Endothelial cell of umbilical vein (primary cell): ENCODE measurements around the gene AP4B1. TPM values are rescaled to one million over a fixed set of nuclear protein-coding genes. Genes with fewer than 3 reads are reported as not detected.
A peak's percentile ranks its signal among the peaks of the same experiment; 100 is the strongest.

ENCODE experiments used
- BruUV-seq: library from RNA; stranded (reverse); fragments of 400-500 nt; replicated peaks from 2 replicates; lab custom pipeline; 2021; lab: Mats Ljungman, UMichigan
- CTCF ChIA-PET: fragments of 300-600, 350-600 bp; sonication (Branson Sonifier 250); formaldehyde crosslinking; loops from one replicate; lab custom pipeline; 2021; ENCODE audit warnings: antibody characterized with exemption, inconsistent platforms; lab: Charles Lee
- POLR2A ChIA-PET: fragments of 300-600, 350-600 bp; sonication (Branson Sonifier 250); formaldehyde crosslinking; loops from one replicate; lab custom pipeline; 2021; ENCODE audit warnings: antibody characterized with exemption, inconsistent platforms; lab: Charles Lee
- DNase-seq: peaks from one replicate; pipeline ENCODE4 v3.0.0-alpha.2; 2011; ENCODE audit warnings: low read depth, low spot score
- FAIRE-seq: peaks from 2 replicates; lab custom pipeline; 2011; peaks lifted over from hg19 to GRCh38; lab: Jason Lieb, UNC
- H2AFZ ChIP-seq: 2 replicates; pipeline ENCODE4 v1.6.0; 2012; ENCODE audit warnings: low read depth, low read length, control low read depth, inconsistent platforms
- H3K27ac ChIP-seq: 2 replicates; pipeline ENCODE4 v1.5.1; 2011; ENCODE audit warnings: low read depth, mild to moderate bottlenecking, control low read depth, low read length, moderate library complexity; ENCODE audit not compliant: insufficient read depth
- H3K27me3 ChIP-seq, 2 experiments: 2 replicates each; pipeline versions ENCODE4 v1.6.0 to v1.6.1; 2011; ENCODE audit warnings: low read length in 2 of 2, mixed read lengths in 1 of 2; ENCODE audit not compliant: control insufficient read depth in 2 of 2, insufficient read depth in 2 of 2
- H3K36me3 ChIP-seq, 2 experiments: 2 replicates in 1 of 2; 3 replicates in 1 of 2; pipeline ENCODE4 v1.5.1; 2011; ENCODE audit warnings: low read length in 2 of 2, mild to moderate bottlenecking in 1 of 2, moderate library complexity in 1 of 2; ENCODE audit not compliant: control insufficient read depth in 2 of 2, insufficient read depth in 2 of 2; ENCODE audit errors: extremely low read depth in 1 of 2
- H3K4me1 ChIP-seq: 3 replicates; pipeline ENCODE4 v1.5.1; 2011; ENCODE audit warnings: mild to moderate bottlenecking, low read length; ENCODE audit not compliant: control insufficient read depth, insufficient read depth; ENCODE audit errors: extremely low read depth
- H3K4me2 ChIP-seq: 2 replicates; pipeline ENCODE4 v1.6.1; 2011; ENCODE audit warnings: low read length, control low read depth, mixed read lengths; ENCODE audit not compliant: insufficient read depth
- H3K4me3 ChIP-seq, 3 experiments: fragments of 200-600 bp in 1 of 3; sonication (generic), shearing (Covaris generic) in 1 of 3; replicated peaks in 1 of 3; 2 replicates each; pipeline ENCODE4 v1.5.1; 2011 to 2016; ENCODE audit warnings: control low read depth in 3 of 3, low read length in 3 of 3, mild to moderate bottlenecking in 2 of 3, inconsistent platforms in 1 of 3, low read depth in 1 of 3, moderate library complexity in 1 of 3; ENCODE audit not compliant: insufficient read depth in 1 of 3
- H3K79me2 ChIP-seq: 2 replicates; pipeline ENCODE4 v1.6.0; 2012; ENCODE audit warnings: low read length, inconsistent platforms; ENCODE audit not compliant: control insufficient read depth, insufficient read depth
- H3K9ac ChIP-seq: replicated peaks from 2 replicates; pipeline ENCODE3; 2011; ENCODE audit warnings: low read length, control low read depth; ENCODE audit not compliant: insufficient read depth; ENCODE audit errors: extremely low read depth
- H3K9me1 ChIP-seq: replicated peaks from 3 replicates; pipeline ENCODE4 v1.6.0; 2011; ENCODE audit warnings: mild to moderate bottlenecking, low read length; ENCODE audit not compliant: control insufficient read depth, insufficient read depth; ENCODE audit errors: extremely low read depth
- H3K9me3 ChIP-seq: replicated peaks from 2 replicates; pipeline ENCODE4 v1.5.1; 2012; ENCODE audit warnings: low read length, inconsistent platforms; ENCODE audit not compliant: control insufficient read depth, insufficient read depth
- H4K20me1 ChIP-seq: replicated peaks from 2 replicates; pipeline ENCODE3; 2011; ENCODE audit warnings: mild to moderate bottlenecking, low read length; ENCODE audit not compliant: control insufficient read depth, insufficient read depth; ENCODE audit errors: extremely low read depth
- EZH2 ChIP-seq: IDR thresholded peaks from 2 replicates; pipeline ENCODE4 v1.6.1; 2012; ENCODE audit warnings: borderline replicate concordance, low read depth, mild to moderate bottlenecking, moderate library complexity, low read length, inconsistent platforms; ENCODE audit not compliant: severe bottlenecking
- FOS ChIP-seq: IDR thresholded peaks from 2 replicates; pipeline ENCODE4 v1.6.1; 2011; ENCODE audit warnings: mild to moderate bottlenecking, low read length, moderate library complexity, borderline replicate concordance; ENCODE audit not compliant: insufficient read depth
- GATA2 ChIP-seq: IDR thresholded peaks from 2 replicates; pipeline ENCODE4 v1.7.0; 2011; ENCODE audit warnings: low read depth, mild to moderate bottlenecking, moderate library complexity, mixed read lengths, low read length; ENCODE audit not compliant: insufficient read length, insufficient read depth
- JUN ChIP-seq: IDR thresholded peaks from 2 replicates; pipeline ENCODE4 v1.6.1; 2011; ENCODE audit warnings: borderline replicate concordance, low read depth; ENCODE audit not compliant: insufficient read length, insufficient read depth
- MAX ChIP-seq: IDR thresholded peaks from 2 replicates; pipeline ENCODE4 v1.6.1; 2011; ENCODE audit not compliant: insufficient read depth, insufficient read length
- MYC ChIP-seq: IDR thresholded peaks from one replicate; pipeline ENCODE4 v1.6.1; 2011; ENCODE audit warnings: mild to moderate bottlenecking, low read depth, low read length
- POLR2A ChIP-seq: IDR thresholded peaks from 2 replicates; pipeline ENCODE4 v1.6.1; 2012; ENCODE audit warnings: low read depth, mild to moderate bottlenecking, control low read depth, low read length
- POLR2AphosphoS5 ChIP-seq: IDR thresholded peaks from 2 replicates; pipeline ENCODE4 v1.6.1; 2012; ENCODE audit warnings: low read depth, mild to moderate bottlenecking, control low read depth, low read length, moderate library complexity; ENCODE audit not compliant: insufficient read depth
- dilution Hi-C: fragments of 300-500 bp; cut with MboI; formaldehyde crosslinking; loops from one replicate; pipeline ENCODE4 v1.15.0; 2019; ENCODE audit warnings: low sequenced_read_pairs; ENCODE audit not compliant: extremely low pct_ligation_motif_present
- intact Hi-C: fragments of 100-400 bp; cut with micrococcal nuclease; formaldehyde crosslinking; loops from one replicate; pipeline ENCODE4 v1.10.0; 2022
- polyA plus RNA-seq, 4 experiments: library from polyadenylated mRNA; depleted of rRNA in 3 of 4; stranded (reverse) in 3 of 4; unstranded in 1 of 4; fragments of >200 nt; gene quantifications; 2 replicates each; pipeline versions ENCODE4 v1.2.1 to v1.2.3, GENCODE V29; 2011 to 2012; ENCODE audit warnings: missing spikeins in 1 of 4
- total RNA-seq: library from RNA; stranded (reverse); gene quantifications from 2 replicates; pipeline ENCODE4 v1.2.3, GENCODE V29; 2021
- TF ChIP-seq, protein P1 (sequence below), 2 donors: IDR thresholded peaks; 1 replicate in 1 of 2; 2 replicates in 1 of 2; pipeline ENCODE4 v1.5.1; 2011; ENCODE audit warnings: low read length in 2 of 2, mild to moderate bottlenecking in 2 of 2, moderate library complexity in 2 of 2, control low read depth in 1 of 2, inconsistent platforms in 1 of 2, low read depth in 1 of 2; ENCODE audit not compliant: insufficient read depth in 1 of 2; ENCODE audit errors: extremely low read depth in 1 of 2

AP4B1 gene
- total and polyA plus RNA-seq, 2 donors (not counting 3 experiments of a cell fraction or from before 2014, with no cell fraction given) = 21.9 to 33.0 TPM

GRCh38 chr1:113947388-113948107, 42.9 kb upstream of the AP4B1 start:
- Histone ChIP-seq H3K27ac (peak overlapping the region; percentile 57), H4K20me1 (no peaks in the 10 kb centered on the region), H3K9ac (peak overlapping the region; percentile 52), H3K9me3 (no peaks in the 10 kb centered on the region), H3K36me3 (no peaks in the 10 kb centered on the region), H3K4me2 (peak overlapping the region; percentile 84), H2AFZ (peak overlapping the region; percentile 42), H3K4me1 (peaks cover 25% of the 10 kb centered on the region), H3K9me1 (no peaks in the 10 kb centered on the region), H3K4me3 (peak overlapping the region in 2 of 3 experiments; percentile 1 to 51), H3K27me3 (no peaks in the 10 kb centered on the region), H3K79me2 (peaks cover 83% of the 10 kb centered on the region)
- ChIA-PET CTCF (interaction anchor here (0.8 to 4.0 kb wide), 13 partner anchors 11 to 808 kb away, joined by 3 to 44 read pairs (median 3); partner anchors contain the start of genes DCLRE1B, HIPK1 and OLFML3), POLR2A (interaction anchor here (1.2 kb wide), 1 partner anchor 17 kb away, joined by 3 read pairs; no protein-coding TSS in a partner anchor)
- DNase-seq (peak; percentile 66), FAIRE-seq (peak; percentile 81)
- TF ChIP-seq MAX = no peak
- TF ChIP-seq FOS = no peak
- no peak for TF ChIP-seq POLR2A
- TF ChIP-seq POLR2AphosphoS5 = no peak
- BruUV-seq = no TSS peak
- intact Hi-C loops (loop anchor here (1.0 to 5.0 kb wide), 3 partner anchors 17 to 190 kb away; partner anchors contain the start of gene PHTF1), dilution Hi-C loops (no loop called here)

DNA sequence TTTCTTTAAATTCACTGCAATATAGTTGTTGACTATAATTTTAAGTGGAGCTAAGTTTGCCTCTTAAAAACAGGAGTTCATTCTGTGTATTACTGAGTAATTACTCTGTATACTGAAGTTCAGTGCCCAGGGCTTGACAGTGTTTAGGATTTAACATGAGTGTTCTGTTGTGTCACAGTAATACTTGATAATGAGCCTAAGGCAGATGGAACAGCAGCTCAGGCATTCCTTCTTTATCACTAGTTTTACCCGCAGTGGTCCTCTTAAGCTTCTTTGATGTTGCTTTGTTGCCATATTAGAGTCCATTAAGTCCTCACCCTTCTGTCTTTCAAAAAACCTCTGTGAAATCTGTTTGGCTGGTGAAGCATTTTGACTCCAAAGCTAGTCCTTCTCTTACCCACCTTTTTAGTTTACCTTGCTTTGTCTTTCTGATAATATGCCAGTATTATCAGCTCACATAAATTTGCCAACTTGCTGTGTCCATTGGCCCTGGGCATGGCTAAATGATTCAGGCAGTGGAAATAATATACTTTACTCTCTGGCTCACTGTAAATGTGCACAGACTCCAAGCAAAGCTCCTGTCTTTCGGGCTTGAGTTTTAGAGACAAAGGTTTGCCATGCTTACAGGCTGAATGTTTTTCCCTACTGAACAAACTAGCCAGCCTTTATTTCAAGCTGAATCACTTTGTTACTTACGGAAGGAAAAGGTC, 42.2 kb upstream of the AP4B1 start:
- peak overlapping the region; percentile 84 for H3K4me2 ChIP-seq
- ChIA-PET CTCF (interaction anchor here (0.8 to 4.0 kb wide), 13 partner anchors 10 to 807 kb away, joined by 3 to 44 read pairs (median 3); partner anchors contain the start of genes DCLRE1B and HIPK1), POLR2A (interaction anchor here (1.2 kb wide), 1 partner anchor 17 kb away, joined by 3 read pairs; no protein-coding TSS in a partner anchor)
- no peaks in the 10 kb centered on the region for H3K9me3 ChIP-seq
- H3K4me1 ChIP-seq = peaks cover 25% of the 10 kb centered on the region
- DNase-seq (no peak), FAIRE-seq (no peak)
- H3K9ac ChIP-seq = peak overlapping the region; percentile 52
- TSS peak; percentile 59 for BruUV-seq
- peak overlapping the region; percentile 42 for H2AFZ ChIP-seq
- dilution Hi-C loops (no loop called here), intact Hi-C loops (loop anchor here (1.0 to 5.0 kb wide), 3 partner anchors 17 to 190 kb away; partner anchors contain the start of gene PHTF1)
- H3K27ac ChIP-seq = peak overlapping the region; percentile 57
- H4K20me1 ChIP-seq = no peaks in the 10 kb centered on the region
- peaks cover 85% of the 10 kb centered on the region for H3K79me2 ChIP-seq
- no peaks in the 10 kb centered on the region for H3K9me1 ChIP-seq
- peak overlapping the region in 2 of 3 experiments; percentile 1 to 51 for H3K4me3 ChIP-seq
- H3K36me3 ChIP-seq = no peaks in the 10 kb centered on the region
- TF ChIP-seq MAX = no peak
- no peak for TF ChIP-seq FOS
- no peak for TF ChIP-seq POLR2A
- TF ChIP-seq EZH2 = no peak
- TF ChIP-seq POLR2AphosphoS5 = no peak
- no peak for TF ChIP-seq GATA2
- no peak for TF ChIP-seq MYC
- TF ChIP-seq JUN = no peak
- TF ChIP-seq, protein P1, sequence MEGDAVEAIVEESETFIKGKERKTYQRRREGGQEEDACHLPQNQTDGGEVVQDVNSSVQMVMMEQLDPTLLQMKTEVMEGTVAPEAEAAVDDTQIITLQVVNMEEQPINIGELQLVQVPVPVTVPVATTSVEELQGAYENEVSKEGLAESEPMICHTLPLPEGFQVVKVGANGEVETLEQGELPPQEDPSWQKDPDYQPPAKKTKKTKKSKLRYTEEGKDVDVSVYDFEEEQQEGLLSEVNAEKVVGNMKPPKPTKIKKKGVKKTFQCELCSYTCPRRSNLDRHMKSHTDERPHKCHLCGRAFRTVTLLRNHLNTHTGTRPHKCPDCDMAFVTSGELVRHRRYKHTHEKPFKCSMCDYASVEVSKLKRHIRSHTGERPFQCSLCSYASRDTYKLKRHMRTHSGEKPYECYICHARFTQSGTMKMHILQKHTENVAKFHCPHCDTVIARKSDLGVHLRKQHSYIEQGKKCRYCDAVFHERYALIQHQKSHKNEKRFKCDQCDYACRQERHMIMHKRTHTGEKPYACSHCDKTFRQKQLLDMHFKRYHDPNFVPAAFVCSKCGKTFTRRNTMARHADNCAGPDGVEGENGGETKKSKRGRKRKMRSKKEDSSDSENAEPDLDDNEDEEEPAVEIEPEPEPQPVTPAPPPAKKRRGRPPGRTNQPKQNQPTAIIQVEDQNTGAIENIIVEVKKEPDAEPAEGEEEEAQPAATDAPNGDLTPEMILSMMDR (IDR thresholded peaks at IDR 0.05; ENCODE audit: extremely low read depth in 1 of 2, insufficient read depth in 1 of 2, low read depth in 1 of 2, low read length in 2 of 2) = no peak
- no peaks in the 10 kb centered on the region for H3K27me3 ChIP-seq
